KOPT-K1 (cell line): ENCODE data around the gene HIP1R.
"Not testable (repeated sequence)": the region's sequence is repeated elsewhere in the genome, so short reads cannot be mapped to it uniquely, and the experiment has no call there.

Source experiments
- H3K27ac ChIP-seq: fragments of 200-600 bp; sonication (generic); 2 replicates; pipeline ENCODE4 v1.5.1; 2016; ENCODE audit warnings: antibody characterized with exemption, mild to moderate bottlenecking, low read depth, low read length; ENCODE audit not compliant: poor library complexity, severe bottlenecking
- H3K36me3 ChIP-seq: fragments of 200-600 bp; sonication (generic); 2 replicates; pipeline ENCODE4 v1.5.1; 2017; ENCODE audit warnings: antibody characterized with exemption, mild to moderate bottlenecking, low read length, moderate library complexity; ENCODE audit not compliant: insufficient read depth
- H3K9me3 ChIP-seq: fragments of 200-600 bp; sonication (generic); 2 replicates; pipeline ENCODE4 v1.5.1; 2017; ENCODE audit warnings: antibody characterized with exemption, low read length, mild to moderate bottlenecking; ENCODE audit not compliant: insufficient read depth, poor library complexity, severe bottlenecking

HIP1R gene

DNA sequence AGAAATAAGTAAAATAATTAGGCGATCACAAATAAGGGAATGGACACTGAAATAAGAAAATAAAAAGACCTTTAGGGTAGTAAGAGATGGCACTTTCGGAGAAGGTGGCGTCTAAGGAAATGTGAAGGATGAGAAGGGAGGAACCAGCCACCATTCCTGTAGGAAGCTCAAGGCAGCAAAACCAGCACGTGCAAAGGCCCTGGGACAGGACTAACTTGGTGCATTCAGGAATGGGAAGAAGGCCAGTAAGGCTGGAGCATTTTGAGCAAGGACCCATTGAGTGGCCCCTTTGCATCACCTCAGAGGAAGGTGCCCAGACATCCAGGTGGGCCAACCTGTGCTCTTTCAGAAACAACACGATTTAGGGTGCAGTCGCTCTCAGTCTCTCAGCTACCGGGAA lies 61.4 kb downstream of the HIP1R start:
- Histone ChIP-seq H3K9me3 (no peaks in the 10 kb centered on the region), H3K27ac (peak overlapping the region; percentile 11), H3K36me3 (peaks cover 6% of the 10 kb centered on the region; the same call in 1 of the 2 replicates)

GRCh38 chr12:122899887-122900286 lies 64.6 kb downstream of the HIP1R start:
- no peaks in the 10 kb centered on the region for H3K36me3 ChIP-seq
- no peaks in the 10 kb centered on the region for H3K9me3 ChIP-seq
- peak overlapping the region; percentile 79 for H3K27ac ChIP-seq

- Histone ChIP-seq H3K27ac (no peak overlapping the region), H3K36me3 (no peaks in the 10 kb centered on the region)
These were observed 67.8 kb downstream of the HIP1R start for GRCh38 chr12:122902854-122903692.

DNA sequence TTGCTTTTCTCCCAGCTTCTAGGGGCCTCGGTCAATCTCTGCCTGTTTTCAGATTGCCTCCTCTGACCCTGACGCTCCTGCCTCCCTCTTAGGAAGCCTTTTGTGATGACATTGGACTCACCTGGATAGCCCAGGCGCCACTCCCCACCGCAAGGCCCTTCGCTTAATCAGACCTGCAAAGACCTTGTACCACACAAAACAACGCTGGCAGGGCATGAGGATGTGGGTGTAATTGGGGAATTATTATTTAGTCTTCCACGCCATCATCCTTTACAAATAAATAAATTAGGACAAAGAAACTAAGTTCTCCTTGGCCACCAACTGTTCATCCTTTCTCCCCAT lies 68.4 kb downstream of the HIP1R start:
- no peaks in the 10 kb centered on the region for H3K36me3 ChIP-seq
- H3K9me3 ChIP-seq: no peaks in the 10 kb centered on the region
- no peak overlapping the region for H3K27ac ChIP-seq

More at GRCh38 chr12:122902854-122903692, 67.8 kb downstream of the HIP1R start:
- H3K9me3 ChIP-seq: no peaks in the 10 kb centered on the region

DNA sequence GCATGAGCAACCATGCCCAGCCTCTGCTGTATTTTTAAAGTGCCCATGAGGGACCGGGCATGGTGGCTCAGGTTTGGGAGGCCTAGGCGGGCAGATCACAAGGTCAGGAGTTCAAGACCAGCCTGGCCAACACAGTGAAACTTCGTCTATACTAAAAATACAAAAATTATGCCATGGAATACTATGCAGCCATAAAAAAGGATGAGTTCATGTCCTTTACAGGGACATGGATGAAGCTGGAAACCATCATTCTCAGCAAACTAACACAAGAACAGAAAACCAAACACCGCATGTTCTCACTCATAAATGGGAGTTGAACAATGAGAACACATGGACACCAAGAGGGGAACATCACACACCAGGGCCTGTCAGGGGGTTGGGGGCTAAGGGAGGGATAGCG lies 70.0 kb downstream of the HIP1R start:
- not testable (repeated sequence) for H3K27ac ChIP-seq, H3K36me3 ChIP-seq

DNA sequence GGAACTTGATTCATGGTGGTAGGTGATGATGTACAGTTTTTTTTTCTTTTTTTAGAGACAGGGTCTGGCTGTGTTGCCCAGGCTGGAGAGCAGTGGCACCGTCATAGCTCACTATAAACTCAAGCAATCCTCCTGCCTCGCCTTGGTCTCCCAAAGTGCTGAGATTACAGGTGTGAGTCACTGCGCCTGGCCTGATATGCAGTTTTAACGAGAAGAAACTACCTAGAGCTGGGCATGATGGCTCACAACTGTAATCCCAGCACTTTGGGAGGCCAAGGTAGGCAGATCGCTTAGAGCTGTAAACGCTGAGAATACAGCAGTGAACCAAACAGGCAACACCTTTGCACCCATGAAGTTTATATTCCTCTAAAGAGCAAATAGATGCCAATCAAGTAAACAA lies 73.7 kb downstream of the HIP1R start:
- Histone ChIP-seq H3K9me3 (no peaks in the 10 kb centered on the region), H3K27ac (no peak overlapping the region), H3K36me3 (no peaks in the 10 kb centered on the region)

More for the DNA sequence above, 70.0 kb downstream of the HIP1R start:
- not testable (repeated sequence) for H3K9me3 ChIP-seq

DNA sequence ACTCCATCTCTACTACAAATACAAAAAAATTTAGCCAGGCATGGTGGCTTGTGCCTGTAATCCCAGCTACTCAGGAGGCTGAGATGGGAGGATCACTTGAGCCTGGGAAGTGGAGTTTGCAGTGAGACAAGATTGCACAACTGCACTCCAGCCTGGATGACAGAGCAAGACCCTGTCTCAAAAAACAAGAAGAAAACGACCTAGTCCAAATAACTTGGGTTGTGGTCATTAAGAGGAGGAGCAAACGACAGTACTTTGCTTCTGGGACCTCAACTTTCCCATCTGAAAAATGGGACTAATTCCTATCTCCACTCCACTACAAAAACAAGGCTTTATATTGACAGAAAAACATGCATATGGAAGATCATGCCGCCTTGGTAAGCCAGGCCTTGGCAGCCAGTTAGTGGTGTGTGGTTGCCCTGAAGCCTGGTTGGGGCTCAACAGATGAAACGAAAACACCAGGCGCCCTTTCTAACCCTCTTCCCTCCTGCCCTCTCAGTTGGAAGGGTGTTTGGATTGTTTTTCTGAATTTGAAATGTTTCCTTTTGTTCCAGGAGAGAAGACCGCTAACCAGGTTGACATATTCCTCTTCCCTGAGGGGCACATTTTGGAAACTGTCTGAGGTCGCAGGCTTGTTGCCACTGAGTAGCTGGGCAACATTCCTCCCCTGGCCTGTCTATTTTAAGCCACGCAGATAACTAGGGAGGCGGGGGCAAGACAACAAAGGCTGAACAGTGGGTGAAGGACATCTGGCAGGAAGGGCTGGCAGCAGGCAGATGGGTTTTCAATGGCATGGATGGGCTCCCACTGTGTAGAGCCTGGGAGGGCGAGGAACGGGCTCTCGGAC lies 74.4 kb downstream of the HIP1R start:
- Histone ChIP-seq H3K36me3 (no peaks in the 10 kb centered on the region), H3K27ac (no peak overlapping the region), H3K9me3 (no peaks in the 10 kb centered on the region)
